ENCODE measurements around the gene DVL2.

DVL2 gene

GRCh38 chr17:7218166-7218565, 16.2 kb downstream of the DVL2 start:
- DNase-seq = no peak

DNA sequence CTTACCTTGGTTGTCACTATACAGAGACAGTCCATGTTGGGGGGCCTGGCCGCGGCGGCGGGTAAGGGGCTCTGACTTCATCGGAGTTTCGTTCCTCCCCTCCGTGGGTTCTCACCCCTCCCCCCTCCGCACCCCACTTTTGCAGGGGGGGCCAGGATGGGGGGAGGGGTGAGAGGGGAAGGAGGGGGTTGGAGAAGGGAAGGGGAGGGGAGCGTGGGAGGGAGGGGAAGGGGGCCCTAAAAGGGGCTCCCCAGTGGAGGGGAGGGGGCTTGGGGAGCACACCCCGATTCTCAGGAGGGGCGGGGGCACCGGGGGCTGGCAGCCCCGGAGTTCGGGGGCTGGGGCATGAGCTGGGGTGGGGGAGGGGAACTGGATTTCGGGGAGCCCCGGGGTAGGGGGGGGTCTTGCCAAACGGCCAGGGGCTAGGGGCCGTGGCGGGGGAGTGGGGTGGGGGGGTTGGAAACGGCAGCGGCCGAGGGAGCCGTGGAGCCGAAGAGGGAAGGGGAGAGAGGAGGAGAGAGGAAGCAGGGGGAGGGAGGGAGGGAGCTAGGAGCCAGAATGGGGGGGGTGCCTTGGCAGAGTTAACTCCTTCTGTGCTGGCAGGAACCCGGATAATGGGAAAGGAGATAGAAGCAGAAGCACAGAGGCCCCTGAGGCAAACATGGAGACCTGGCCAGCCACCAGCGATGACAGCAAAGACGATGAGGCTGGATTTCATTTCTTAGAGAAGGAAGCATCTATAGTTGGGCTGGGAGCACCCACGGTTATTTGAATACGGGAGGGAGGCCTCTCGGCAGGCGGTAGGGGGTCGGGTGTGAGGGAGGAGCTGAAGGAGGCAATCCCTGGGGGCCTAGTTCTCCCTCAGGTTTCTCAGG, 17.0 kb downstream of the DVL2 start:
- DNase-seq = peak; percentile 28

DNA sequence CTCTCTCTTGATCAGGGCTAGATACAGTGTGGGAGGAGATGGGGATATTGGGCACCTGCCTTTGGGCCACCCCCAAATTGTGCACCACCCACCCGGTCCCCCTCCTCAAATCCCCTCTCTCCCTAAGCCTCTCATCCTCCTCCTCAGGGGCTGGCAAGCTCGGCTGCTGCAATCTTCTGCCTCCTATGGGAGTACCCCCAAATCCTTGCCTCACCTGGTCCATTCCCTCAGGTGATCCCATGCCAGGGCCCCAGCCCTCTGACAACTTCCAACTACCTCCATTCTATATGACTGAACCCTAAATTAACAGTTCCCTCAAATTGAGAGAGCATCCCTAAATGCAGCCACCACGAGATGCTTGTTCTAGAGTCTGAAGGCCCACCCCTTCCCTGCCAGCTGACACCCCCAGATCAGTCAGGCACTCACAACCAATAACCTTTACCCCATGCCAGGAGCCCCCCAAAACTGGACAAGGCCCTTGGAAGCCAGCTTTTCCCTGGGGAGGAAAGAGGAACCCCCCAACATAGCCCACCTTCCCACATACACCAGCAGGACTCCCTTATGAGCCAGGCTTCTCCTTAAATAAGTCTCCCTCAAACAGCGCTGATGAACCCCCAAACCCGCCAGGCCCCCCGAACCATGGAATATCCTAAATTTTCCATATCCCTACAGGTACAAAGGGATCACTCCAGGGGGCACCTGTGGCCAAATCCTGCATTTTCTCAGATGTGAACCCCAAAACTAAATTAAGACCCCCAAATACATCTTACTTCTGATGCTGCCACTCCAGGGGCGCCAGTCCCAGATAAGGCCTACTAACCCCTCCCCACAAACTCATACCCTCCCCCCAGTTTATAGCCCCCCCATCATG, 17.8 kb downstream of the DVL2 start:
- no peak for DNase-seq

DNA sequence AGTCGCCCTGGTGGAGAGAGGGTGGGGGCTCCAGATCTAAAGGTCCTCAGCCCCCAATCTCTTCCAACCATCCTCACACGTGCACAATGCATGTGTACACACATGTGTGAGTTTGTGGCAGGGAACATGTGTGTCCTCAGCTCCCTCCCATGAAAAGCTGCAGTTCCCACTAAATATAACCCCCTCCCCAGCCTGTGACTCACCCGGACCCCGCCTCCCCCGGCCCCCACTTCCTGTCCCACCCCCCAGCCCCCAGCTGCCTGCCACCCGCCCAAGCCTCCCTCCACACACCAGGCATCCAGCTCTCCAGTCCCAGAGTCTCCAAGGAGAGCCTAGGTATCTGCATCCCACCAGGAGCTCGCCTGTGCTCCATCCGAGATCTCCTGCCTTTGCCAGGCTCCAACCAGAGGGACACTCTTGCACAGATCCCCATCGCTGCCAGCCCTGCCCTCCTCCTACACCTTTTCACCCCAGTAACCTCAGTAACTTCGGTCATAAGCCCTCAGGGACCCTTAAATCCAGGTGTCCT, 18.6 kb downstream of the DVL2 start:
- no peak for DNase-seq

DNA sequence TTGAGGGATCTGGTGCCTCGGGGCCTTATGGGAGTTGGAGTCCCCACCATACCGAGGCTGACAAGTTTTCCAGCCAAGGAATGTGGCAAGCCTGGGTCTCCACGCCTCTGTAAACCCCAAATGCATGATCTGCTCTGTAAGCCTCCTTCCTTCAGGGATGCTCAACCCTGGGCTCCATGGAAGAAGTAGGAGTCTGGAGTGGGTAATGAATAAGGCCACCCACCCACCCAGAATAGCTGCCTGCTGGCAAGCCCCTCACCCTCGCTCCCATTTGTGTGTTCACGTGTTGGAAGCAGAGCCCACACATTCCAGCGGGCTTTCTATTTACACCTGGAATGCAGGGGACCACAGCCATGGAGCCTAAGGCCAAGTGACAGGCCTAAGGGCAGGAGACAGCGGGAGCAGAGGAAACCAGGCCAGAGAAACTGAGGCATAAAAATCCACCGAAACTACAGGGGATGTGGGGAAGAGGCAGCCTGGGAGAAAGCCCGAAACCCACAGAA, 19.1 kb downstream of the DVL2 start:
- DNase-seq = no peak

- peak; percentile 100 for DNase-seq
Measured at GRCh38 chr17:7214300-7215135, 19.8 kb downstream of the DVL2 start.

DNA sequence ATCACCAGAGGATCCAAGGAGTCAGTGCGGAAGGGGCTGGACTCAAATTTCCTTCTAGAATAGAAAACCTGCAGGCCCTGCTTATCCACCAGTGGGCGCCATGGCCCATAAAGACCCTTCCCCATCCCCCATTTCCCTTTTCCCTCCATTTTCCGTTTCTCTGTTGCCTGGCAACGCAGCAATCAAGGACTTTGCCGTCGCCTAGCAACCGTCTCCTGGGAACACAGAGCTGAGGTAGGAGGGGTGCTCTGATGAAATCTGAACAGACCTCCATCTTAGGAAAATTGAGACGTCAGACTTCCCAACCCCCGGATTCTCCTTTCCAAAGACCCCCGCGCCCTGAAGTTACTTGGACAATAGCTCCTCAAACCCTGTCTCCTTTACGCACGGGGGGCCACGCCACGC, 20.4 kb downstream of the DVL2 start:
- DNase-seq = peak; percentile 99

- no peak for DNase-seq
Measured at GRCh38 chr17:7211491-7212273, 22.6 kb downstream of the DVL2 start.

- DNase-seq = no peak
Measured at GRCh38 chr17:7208754-7209460, 25.4 kb downstream of the DVL2 start.

DNA sequence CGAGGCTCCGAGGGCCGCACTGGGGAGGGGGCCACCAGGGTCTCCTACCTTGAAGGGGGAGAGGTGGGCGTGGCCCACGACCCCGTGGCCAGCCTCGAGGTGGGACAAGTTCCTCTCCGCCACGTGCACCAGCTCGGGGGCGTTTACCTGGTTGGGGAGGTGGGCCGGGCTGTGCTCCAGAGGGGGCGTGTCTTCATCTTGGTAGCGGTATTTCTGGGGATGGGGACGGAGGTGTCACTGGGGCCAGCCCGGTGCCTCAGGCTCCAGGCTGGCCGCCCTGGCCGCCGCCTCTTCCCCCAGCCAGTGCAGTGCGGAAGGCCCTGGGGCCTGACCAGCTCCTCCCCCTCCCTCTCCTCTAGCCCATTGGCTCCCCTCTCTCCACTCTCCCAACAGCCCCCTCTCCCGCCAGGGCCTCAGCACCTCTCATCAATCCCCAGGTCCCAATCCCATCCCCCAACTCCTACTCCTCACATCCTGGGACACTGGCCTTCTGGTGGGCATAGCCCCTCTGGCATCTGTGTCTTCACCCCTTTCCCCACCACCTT, 26.2 kb downstream of the DVL2 start:
- no peak for DNase-seq

- no peak for DNase-seq
Measured at GRCh38 chr17:7207120-7208001, 27.0 kb downstream of the DVL2 start.

- no peak for DNase-seq
Measured at GRCh38 chr17:7205561-7205960, 28.8 kb downstream of the DVL2 start.

- peak; percentile 99 for DNase-seq
Measured at GRCh38 chr17:7204828-7205461, 29.4 kb downstream of the DVL2 start.

DNA sequence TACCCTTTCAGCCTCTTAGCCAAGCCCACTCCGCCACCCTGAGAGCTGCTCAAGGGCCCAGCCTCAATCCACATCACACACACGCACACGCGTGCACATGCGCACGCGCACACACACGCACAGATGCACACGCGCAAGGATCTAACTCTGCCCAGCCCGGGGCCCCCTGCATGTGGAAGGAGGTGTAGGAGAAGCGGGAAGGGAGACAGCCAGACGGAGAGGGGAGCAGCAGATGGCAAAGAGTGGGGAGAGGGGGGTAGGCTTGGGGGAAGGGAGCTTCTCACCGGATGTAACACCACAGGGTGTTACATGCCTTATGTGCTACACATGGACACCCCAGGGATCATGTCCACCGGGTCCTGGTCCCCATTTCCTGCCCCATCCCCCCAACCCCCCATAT, 30.0 kb downstream of the DVL2 start:
- DNase-seq = no peak

- no peak for DNase-seq
Measured at GRCh38 chr17:7203391-7203790, 30.9 kb downstream of the DVL2 start.

GRCh38 chr17:7196651-7197401, 37.5 kb downstream of the DVL2 start:
- no peak for DNase-seq

DNA sequence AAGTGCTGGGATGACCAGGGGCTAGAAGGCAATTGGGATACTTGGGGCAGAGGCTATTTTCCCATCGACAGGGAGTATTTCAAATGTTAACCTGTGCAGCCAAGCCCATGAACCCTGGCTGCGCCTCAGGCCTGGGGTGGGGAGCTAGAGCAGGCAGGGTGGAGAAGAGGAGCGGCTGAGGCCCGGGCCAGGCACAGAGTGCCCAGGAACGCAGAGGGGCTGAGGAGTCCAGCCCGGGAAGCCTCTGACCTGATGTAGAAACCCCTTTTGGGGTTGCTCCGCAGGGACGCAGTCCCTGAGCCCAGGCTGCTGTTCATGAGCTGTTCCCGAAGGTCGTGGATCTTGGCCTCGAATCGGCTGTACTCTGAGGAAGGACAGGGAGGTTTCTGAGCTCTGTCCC, 38.3 kb downstream of the DVL2 start:
- no peak for DNase-seq

- DNase-seq = no peak
Measured at GRCh38 chr17:7192271-7192937, 41.9 kb downstream of the DVL2 start.

Measured in NCI-H1105 (cell line).